Sigmoid colon (tissue), 4 donors: Measurements from ENCODE around the gene CSE1L.

Experiments used
- EP300 ChIP-seq, 4 donors: sonication (generic); formaldehyde crosslinking; IDR thresholded peaks; one replicate each; pipeline ENCODE4 v1.6.1; 2017; ENCODE audit warnings: antibody characterized with exemption in 4 of 4
- POLR2A ChIP-seq, 2 donors: fragments of 450-650 bp; IDR thresholded peaks; one replicate each; pipeline ENCODE4 v1.6.1; 2016; ENCODE audit warnings: antibody characterized with exemption in 2 of 2, mild to moderate bottlenecking in 2 of 2, moderate library complexity in 2 of 2
- POLR2AphosphoS5 ChIP-seq, 4 donors: sonication (generic); formaldehyde crosslinking; IDR thresholded peaks; one replicate each; pipeline ENCODE4 v1.6.1; 2017; ENCODE audit warnings: antibody characterized with exemption in 4 of 4
- TF ChIP-seq, protein P1 (sequence below), 4 experiments: fragments of 450-650 bp in 3 of 4; fragments of 200-600 bp in 1 of 4; IDR thresholded peaks; one replicate each; pipeline ENCODE4 v1.5.1; 2016 to 2019; ENCODE audit warnings: antibody characterized with exemption in 4 of 4, mild to moderate bottlenecking in 3 of 4, moderate library complexity in 2 of 4

DNA sequence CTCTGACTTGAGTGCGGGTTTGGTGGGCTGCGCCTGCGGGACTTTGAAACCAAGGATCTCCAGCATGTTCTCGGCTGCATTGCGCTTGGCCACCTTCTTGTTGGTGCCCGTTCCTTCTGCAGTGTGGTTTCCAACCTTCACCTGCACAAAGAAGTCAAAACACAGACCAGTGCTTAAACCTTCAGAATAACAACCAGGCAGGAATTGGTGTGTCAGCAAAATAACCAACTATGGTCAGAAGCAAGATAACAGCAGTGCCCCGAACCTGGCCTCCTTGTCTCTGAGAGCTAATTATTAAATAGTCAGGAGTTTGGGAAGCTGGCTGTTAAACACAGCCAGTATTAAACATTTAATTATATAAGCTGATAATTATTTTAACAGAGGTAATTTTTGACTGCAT, 73.9 kb downstream of the CSE1L start:
- TF ChIP-seq POLR2AphosphoS5 (IDR thresholded peaks at IDR 0.05) (no peak), POLR2A (IDR thresholded peaks at IDR 0.05) (no peak), EP300 (IDR thresholded peaks at IDR 0.05) (no peak)
- TF ChIP-seq, protein P1, sequence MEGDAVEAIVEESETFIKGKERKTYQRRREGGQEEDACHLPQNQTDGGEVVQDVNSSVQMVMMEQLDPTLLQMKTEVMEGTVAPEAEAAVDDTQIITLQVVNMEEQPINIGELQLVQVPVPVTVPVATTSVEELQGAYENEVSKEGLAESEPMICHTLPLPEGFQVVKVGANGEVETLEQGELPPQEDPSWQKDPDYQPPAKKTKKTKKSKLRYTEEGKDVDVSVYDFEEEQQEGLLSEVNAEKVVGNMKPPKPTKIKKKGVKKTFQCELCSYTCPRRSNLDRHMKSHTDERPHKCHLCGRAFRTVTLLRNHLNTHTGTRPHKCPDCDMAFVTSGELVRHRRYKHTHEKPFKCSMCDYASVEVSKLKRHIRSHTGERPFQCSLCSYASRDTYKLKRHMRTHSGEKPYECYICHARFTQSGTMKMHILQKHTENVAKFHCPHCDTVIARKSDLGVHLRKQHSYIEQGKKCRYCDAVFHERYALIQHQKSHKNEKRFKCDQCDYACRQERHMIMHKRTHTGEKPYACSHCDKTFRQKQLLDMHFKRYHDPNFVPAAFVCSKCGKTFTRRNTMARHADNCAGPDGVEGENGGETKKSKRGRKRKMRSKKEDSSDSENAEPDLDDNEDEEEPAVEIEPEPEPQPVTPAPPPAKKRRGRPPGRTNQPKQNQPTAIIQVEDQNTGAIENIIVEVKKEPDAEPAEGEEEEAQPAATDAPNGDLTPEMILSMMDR (IDR thresholded peaks at IDR 0.05) = no peak
